Osteoblast (primary cell): ENCODE results near the gene FXYD6. TPM values are rescaled to one million over a fixed set of nuclear protein-coding genes. Genes with fewer than 3 reads are reported as not detected.

ENCODE experiments used
- DNase-seq: peaks from one replicate; pipeline ENCODE4 v3.0.0; 2011; ENCODE audit warnings: low spot score, mixed read lengths; ENCODE audit not compliant: insufficient read length; ENCODE audit errors: missing footprints
- H2AFZ ChIP-seq: 2 replicates; pipeline ENCODE4 v1.6.0; 2011; ENCODE audit warnings: mild to moderate bottlenecking, low read length
- H3K27ac ChIP-seq: 2 replicates; pipeline ENCODE4 v1.5.1; 2011; ENCODE audit warnings: mild to moderate bottlenecking, low read depth, low read length, moderate library complexity
- H3K27me3 ChIP-seq: 2 replicates; pipeline ENCODE4 v1.6.0; 2012; ENCODE audit warnings: mild to moderate bottlenecking, control low read depth, inconsistent platforms, low read length, moderate library complexity; ENCODE audit not compliant: insufficient read depth
- H3K36me3 ChIP-seq: 2 replicates; pipeline ENCODE4 v1.5.1; 2011; ENCODE audit warnings: mild to moderate bottlenecking, low read length, control low read depth, moderate library complexity; ENCODE audit not compliant: insufficient read depth
- H3K4me1 ChIP-seq: 2 replicates; pipeline ENCODE4 v1.5.1; 2011; ENCODE audit warnings: mild to moderate bottlenecking, low read length, control low read depth, moderate library complexity; ENCODE audit not compliant: insufficient read depth
- H3K4me2 ChIP-seq: 2 replicates; pipeline ENCODE4 v1.6.0; 2011; ENCODE audit warnings: mild to moderate bottlenecking, low read length; ENCODE audit not compliant: insufficient read depth
- H3K4me3 ChIP-seq: fragments of 200-600 bp; sonication (generic); 3 replicates; pipeline ENCODE4 v1.5.1; 2012; ENCODE audit warnings: mild to moderate bottlenecking, low read length, inconsistent platforms; ENCODE audit not compliant: insufficient read depth
- H3K79me2 ChIP-seq: 2 replicates; pipeline ENCODE4 v1.6.0; 2012; ENCODE audit warnings: mild to moderate bottlenecking, low read length, control low read depth, inconsistent platforms; ENCODE audit not compliant: insufficient read depth
- H3K9me3 ChIP-seq: 2 replicates; pipeline ENCODE4 v1.5.1; 2011; ENCODE audit warnings: low read depth, low read length, control low read depth
- H4K20me1 ChIP-seq: 2 replicates; pipeline ENCODE4 v1.6.0; 2012; ENCODE audit warnings: mild to moderate bottlenecking, low read length, control low read depth; ENCODE audit not compliant: insufficient read depth
- CTCF ChIP-seq: IDR thresholded peaks from 2 replicates; pipeline ENCODE4 v1.5.1; 2011; ENCODE audit warnings: mild to moderate bottlenecking, low read depth, low read length, moderate library complexity; ENCODE audit errors: extremely low read depth
- total RNA-seq: library from RNA; depleted of rRNA; stranded (reverse); fragments of >200 nt; gene quantifications from 2 replicates; pipeline ENCODE4 v1.2.3, GENCODE V29; 2012

Gene FXYD6
- total RNA-seq, 1 donor = not detected

- no peak for TF ChIP-seq CTCF
- Histone ChIP-seq H3K36me3 (no peaks in the 10 kb centered on the region), H3K27me3 (no peaks in the 10 kb centered on the region), H3K4me1 (no peaks in the 10 kb centered on the region), H3K9me3 (no peaks in the 10 kb centered on the region), H3K4me3 (no peak overlapping the region), H3K79me2 (no peaks in the 10 kb centered on the region), H3K27ac (no peak overlapping the region), H3K4me2 (no peak overlapping the region), H4K20me1 (no peaks in the 10 kb centered on the region), H2AFZ (no peak overlapping the region)
- no peak for DNase-seq
Observed at GRCh38 chr11:117900720-117901440, 24.4 kb upstream of the FXYD6 start.

GRCh38 chr11:117900121-117900648 lies 23.7 kb upstream of the FXYD6 start:
- Histone ChIP-seq H3K4me2 (no peak overlapping the region), H2AFZ (no peak overlapping the region), H4K20me1 (no peaks in the 10 kb centered on the region), H3K27ac (no peak overlapping the region), H3K9me3 (no peaks in the 10 kb centered on the region), H3K4me1 (no peaks in the 10 kb centered on the region), H3K36me3 (no peaks in the 10 kb centered on the region), H3K27me3 (no peaks in the 10 kb centered on the region), H3K4me3 (no peak overlapping the region), H3K79me2 (no peaks in the 10 kb centered on the region)
- no peak for DNase-seq
- no peak for TF ChIP-seq CTCF

GRCh38 chr11:117898059-117898458 lies 21.6 kb upstream of the FXYD6 start:
- H4K20me1 ChIP-seq = no peaks in the 10 kb centered on the region
- no peaks in the 10 kb centered on the region for H3K9me3 ChIP-seq
- H3K4me2 ChIP-seq = no peak overlapping the region
- H3K27me3 ChIP-seq = no peaks in the 10 kb centered on the region
- no peak for DNase-seq
- TF ChIP-seq CTCF = no peak
- H3K4me1 ChIP-seq = no peaks in the 10 kb centered on the region
- H3K36me3 ChIP-seq = no peaks in the 10 kb centered on the region
- no peak overlapping the region for H3K4me3 ChIP-seq
- no peak overlapping the region for H3K27ac ChIP-seq
- H2AFZ ChIP-seq = no peak overlapping the region
- H3K79me2 ChIP-seq = no peaks in the 10 kb centered on the region

GRCh38 chr11:117892651-117893050 lies 16.2 kb upstream of the FXYD6 start:
- no peak for TF ChIP-seq CTCF
- H2AFZ ChIP-seq = no peak overlapping the region

More at GRCh38 chr11:117892651-117893050, 16.2 kb upstream of the FXYD6 start:
- no peak overlapping the region for H3K27ac ChIP-seq
- no peaks in the 10 kb centered on the region for H3K9me3 ChIP-seq
- DNase-seq = no peak
- H3K79me2 ChIP-seq = no peaks in the 10 kb centered on the region
- no peaks in the 10 kb centered on the region for H4K20me1 ChIP-seq
- no peaks in the 10 kb centered on the region for H3K27me3 ChIP-seq
- H3K4me2 ChIP-seq = no peak overlapping the region
- no peak overlapping the region for H3K4me3 ChIP-seq
- no peaks in the 10 kb centered on the region for H3K36me3 ChIP-seq
- no peaks in the 10 kb centered on the region for H3K4me1 ChIP-seq
